Measurements from ENCODE around the gene CD2BP2. TPM values are rescaled to one million over a fixed set of nuclear protein-coding genes. Genes with fewer than 3 reads are reported as not detected.
"Not testable (repeated sequence)": the region's sequence is repeated elsewhere in the genome, so short reads cannot be mapped to it uniquely, and the experiment has no call there.

CD2BP2 gene
- total RNA-seq, 1 experiment from 2014 or later, result 53.6 TPM

DNA sequence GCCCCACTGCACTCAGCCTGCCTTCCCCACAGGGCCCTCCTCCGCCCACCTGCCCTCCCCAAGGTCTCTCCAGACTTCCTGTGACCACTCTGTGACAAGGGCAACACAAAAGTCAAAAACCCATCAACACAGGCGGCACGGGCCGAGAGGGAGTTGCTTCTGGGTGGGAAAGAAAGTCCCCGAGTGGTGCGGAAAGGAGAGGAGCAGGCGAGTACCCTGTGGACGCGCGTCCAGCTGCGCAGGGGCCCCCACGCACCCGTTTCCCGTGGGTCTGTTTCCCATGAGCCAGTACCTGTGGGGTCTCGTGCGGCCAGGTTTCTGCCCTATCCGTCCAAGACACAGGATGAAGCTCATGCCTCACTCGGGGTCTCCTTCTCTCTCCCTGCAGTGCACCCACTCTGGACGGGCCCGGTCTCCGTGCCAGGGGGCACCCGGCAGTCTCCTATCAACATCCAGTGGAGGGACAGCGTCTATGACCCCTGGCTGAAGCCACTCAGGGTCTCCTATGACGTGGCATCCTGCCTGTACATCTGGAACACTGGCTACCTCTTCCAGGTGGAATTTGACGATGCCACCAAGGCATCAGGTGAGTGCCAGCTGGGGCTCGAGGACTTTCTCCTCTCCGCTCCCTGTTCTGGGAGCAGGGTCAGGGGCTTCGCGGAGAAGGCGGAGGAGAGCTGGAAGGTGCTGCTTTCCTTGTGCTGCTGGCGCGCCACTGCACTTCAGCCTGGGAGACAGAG is 12.2 kb downstream of the CD2BP2 start:
- no peak for DNase-seq (ENCODE audit: low spot score)

DNA sequence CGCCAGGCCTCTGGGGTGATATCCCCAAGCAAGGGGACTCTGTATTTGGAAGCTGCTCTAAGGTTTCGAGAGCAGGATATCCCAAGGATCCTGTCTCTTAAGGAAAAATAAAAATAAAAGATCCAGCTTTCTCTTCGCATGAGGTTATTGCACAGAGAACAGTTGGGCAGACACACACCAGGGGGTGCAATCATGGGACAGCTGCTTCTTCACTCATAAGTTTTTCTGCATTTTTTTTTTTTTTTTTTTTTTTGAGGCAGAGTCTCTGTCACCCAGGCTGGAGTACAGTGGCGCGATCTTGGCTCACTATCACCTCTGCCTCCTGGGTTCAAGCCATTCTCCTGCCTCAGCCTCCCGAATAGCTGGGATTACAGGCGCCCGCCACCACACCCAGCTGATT is 13.1 kb downstream of the CD2BP2 start:
- not testable (repeated sequence) for DNase-seq (ENCODE audit: low spot score)

DNA sequence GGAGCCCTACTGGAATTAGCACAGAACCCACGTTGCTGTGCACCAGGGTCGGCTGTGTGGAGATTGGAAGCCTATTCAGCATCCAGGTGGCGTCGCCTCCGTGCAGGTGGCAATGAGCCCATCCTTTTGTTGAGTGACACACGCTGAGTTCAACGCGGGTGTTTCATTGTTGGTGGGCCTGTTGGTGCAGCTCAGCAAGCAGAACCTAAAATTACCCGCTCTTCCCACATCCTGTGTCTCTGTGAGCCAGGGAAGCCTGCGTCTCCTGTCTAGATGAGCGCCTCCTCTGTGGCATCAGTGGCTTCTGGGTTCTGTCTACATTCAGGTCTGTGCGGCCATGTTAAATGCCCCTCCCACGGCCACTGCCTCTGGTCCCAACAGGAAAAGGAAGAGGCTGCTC is 14.5 kb downstream of the CD2BP2 start:
- no peak for DNase-seq (ENCODE audit: low spot score)

DNA sequence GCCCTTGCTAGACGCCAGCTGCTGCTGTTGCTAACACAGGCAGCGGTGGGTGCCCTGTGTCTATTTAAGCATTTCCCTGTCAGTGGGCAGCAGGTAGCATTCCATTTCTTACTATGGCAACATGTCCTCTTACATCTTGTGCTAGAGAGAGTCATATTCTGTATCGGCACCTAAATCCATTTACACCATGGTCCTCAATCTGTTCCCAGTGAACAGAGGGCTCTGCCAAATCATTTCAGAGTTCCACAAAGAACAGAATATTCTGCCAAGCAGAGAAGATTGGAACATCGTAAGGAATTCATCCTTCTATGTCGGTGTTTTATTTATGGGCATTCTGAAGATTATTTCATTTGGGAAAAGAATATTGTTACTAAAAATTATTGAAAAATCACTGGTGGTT is 16.4 kb downstream of the CD2BP2 start:
- DNase-seq (ENCODE audit: low spot score), result not testable (repeated sequence)

DNA sequence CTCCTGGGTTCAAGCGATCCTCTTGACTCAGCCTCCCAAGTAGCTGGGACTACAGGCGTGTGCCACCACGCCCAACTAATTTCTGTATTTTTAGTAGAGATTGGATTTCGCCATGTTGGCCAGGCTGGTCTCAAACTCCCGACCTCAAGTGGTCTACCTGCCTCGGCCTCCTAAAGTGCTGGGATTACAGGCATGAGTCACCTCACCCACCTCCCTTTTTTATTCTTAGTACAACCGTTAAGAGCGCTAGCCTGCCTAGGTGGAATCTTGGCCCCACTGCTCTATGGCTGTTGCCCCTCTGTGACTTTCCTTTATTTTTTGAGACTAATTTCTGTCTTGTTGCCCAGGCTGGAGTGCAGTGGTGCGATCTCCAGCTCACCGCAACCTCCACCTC is 17.1 kb downstream of the CD2BP2 start:
- not testable (repeated sequence) for DNase-seq (ENCODE audit: low spot score)

DNA sequence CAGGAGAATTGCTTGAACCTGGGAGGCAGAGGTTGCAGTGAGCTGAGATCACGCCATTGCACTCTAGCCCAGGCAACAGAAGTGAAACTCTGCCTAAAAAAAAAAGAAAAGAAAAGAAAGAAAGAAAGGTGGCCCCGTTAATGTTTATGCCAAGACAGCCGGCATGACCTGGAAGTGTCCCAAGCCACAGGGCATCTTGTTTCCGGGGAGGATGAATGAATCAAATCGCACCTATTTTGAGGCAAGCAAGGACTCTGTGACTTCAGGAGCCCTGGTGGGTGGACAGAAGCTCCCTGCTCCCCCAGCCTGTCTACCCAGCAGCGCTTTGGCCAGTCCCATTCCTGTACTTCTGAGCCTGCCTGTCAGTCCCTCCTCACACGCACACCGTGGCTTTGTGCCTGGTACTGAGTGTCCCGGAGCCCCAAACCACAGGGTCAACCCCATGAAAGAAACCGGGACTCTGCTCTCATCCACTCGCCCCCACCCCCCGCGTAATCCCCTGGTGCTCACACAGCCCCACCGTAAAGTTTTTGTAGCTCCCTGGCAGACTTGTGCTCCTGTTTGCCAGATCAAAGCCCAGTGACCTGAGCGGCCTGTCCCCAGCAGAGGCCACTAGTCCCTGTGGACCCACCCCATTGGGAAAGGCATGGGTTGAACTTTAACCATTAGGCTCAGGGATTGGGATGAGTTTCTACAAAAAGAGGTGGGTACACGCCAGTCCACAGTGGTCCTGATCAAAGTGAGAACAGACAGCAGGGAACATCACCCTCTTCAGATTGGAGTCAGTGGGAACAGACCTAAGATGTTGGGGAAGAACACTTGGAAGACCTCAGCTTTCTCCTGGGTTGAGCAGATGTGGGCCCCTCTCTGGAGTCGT is 19.3 kb downstream of the CD2BP2 start:
- DNase-seq (ENCODE audit: low spot score), result peak; percentile 50

DNA sequence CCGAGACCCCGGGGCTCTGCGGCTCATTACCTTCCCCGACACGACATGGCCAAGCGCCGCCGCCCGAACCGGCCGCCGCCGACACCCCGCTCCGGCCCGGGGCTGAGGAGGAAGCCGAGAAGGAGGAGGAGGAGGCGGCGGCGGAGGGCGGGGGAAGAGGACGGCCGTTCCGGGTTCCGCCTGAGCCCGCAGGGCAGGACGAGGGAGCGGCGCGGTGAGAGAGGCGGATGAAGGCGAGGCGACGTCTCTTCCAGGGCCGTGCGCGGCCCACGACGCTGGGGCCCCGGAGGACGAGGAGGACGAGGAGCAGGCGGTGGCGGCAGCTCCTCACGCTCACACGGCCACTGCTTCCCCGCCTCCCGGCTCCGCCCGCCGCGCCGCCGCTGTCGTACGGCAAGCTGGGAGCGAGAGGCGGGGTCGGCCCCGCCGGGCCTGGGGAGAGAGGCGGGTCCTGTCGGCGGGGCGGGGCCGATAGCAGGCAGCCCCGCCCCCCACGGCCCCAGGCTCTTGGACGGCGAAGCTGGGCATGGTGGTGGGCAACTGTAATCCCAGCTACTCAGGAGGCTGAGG is 20.0 kb downstream of the CD2BP2 start:
- not testable (repeated sequence) for DNase-seq (ENCODE audit: low spot score)

DNA sequence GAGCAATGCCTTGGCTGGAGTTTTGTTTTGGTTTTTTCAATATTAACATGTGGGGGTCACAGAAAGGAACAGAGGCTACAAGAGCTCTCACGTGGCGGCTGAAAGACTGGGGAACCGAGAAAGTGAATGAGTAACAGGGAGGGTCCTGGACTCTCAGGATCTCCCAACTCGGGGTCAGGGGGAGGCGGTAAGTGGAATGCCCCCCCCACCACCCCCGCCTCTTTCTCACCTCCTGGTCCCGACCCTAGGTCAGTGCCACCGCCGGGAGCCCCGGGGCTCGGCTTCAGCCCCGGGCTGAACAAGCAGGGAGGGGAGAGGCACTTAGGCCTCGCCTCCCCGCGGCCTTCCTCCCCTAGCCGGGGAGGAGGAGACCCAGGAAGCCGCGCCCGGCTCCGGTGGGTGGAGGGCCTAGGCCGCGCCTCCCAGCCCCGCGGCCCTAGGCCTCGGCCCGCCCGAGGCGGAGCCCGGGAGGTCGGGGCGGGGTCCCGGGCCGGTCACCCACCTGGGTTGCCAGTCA is 20.6 kb downstream of the CD2BP2 start:
- DNase-seq (ENCODE audit: low spot score), result not testable (repeated sequence)

DNA sequence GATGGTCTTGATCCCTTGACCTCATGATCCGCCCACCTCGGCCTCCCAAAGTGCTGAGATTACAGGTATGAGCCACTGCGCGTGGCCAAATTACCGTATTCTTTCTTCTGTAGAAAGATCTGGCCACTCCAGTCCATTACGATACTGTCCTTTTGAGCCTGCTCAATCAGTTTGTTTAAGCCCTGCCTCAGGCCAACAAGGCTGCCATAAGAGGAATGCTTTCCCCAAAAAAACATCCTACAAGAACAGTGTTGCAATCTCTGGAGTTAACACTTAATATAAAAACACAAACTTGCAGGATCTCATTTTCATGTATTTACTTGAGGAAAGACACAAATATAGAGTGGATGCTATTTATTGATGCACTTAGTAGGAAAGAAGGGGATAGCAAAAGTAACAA is 30.9 kb downstream of the CD2BP2 start:
- DNase-seq (ENCODE audit: low spot score), result not testable (repeated sequence)

DNA sequence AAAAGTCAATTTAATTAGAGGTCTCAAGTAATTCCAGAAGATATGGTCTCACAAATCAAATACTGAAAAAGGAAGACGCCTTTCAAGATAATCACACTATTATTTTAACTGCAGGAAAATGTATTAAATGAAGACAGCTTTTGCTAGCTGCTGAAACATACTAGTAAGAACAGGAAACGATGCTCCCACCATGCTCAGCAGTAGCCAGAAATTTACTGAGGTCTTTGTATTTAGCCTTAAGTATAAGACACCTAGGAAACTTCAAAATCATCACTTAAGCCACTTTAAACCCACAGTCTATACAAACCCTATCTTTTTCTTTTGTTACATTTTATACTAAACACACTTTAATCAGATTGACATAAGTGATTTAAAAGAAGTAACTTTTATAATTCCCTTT is 36.5 kb downstream of the CD2BP2 start:
- not testable (repeated sequence) for DNase-seq (ENCODE audit: low spot score)

DNA sequence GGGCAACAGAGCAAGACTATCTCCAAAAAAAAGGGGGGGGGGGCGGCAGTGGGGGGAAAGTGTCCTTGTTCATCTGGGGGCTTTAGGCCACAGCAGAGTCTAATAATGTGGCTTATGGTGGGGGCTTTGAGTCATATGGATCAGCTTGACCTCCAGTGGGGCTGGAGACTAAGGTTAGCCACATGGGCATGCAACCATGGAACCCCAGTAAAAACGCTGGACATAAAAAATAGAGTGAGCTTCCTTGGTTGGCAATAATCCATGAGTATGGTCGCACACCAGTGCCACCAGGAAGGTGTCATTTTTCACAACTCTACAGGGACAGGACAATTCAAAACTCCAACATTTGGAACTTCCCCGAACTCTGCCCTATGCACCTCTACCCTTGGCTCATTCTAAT is 44.2 kb downstream of the CD2BP2 start:
- DNase-seq (ENCODE audit: low spot score), result not testable (repeated sequence)

DNA sequence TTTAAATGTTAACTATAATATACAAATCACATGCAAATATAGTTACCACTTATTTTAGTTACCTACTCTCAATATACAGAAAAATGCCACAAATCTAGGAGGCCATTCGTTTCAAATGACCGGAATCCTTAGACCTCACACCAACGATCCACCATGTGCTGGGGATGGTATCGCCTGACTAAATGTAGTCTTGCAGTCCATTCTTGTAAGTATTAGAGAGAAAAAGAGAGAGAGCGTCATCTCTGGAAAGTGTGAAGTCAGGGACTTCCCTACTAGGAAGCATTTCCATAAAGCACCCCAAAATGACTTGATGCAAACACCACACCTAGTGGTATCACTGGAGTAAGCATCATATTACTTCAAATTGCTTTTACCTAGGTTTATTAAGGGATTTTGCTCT is 45.9 kb downstream of the CD2BP2 start:
- not testable (repeated sequence) for DNase-seq (ENCODE audit: low spot score)

Other genes with a start within 250 kb of the CD2BP2 start
- gene GDPD3, start 241.8 kb downstream of the CD2BP2 start, total RNA-seq (2014; rRNA removed; shearing (Covaris generic)), result not detected in 2 replicates
- 18.3 and 26.6 TPM in 2 replicates for gene MAPK3, start 232.1 kb downstream of the CD2BP2 start, total RNA-seq (2014; rRNA removed; shearing (Covaris generic))
- gene CORO1A, start 171.7 kb downstream of the CD2BP2 start, total RNA-seq (2014; rRNA removed; shearing (Covaris generic)), result 7.3 and 7.9 TPM in 2 replicates
- 177 and 278 TPM in 2 replicates for gene BOLA2B, start 161.6 kb downstream of the CD2BP2 start, total RNA-seq (2014; rRNA removed; shearing (Covaris generic))
- gene SLX1A, start 161.4 kb downstream of the CD2BP2 start, total RNA-seq (2014; rRNA removed; shearing (Covaris generic)), result 24.7 and 61.0 TPM in 2 replicates
- 2.3 and 4.0 TPM in 2 replicates for gene SULT1A3, start 156.1 kb downstream of the CD2BP2 start, total RNA-seq (2014; rRNA removed; shearing (Covaris generic))
- 0.43 and 0.46 TPM in 2 replicates for gene NPIPB13, start 106.8 kb downstream of the CD2BP2 start, total RNA-seq (2014; rRNA removed; shearing (Covaris generic))
- 10.4 and 15.9 TPM in 2 replicates for gene TBC1D10B, start 15.2 kb upstream of the CD2BP2 start, total RNA-seq (2014; rRNA removed; shearing (Covaris generic))
- not detected in 2 replicates for gene MYL11, start 19.5 kb upstream of the CD2BP2 start, total RNA-seq (2014; rRNA removed; shearing (Covaris generic))
- not detected in 2 replicates for gene SEPTIN1, start 27.3 kb upstream of the CD2BP2 start, total RNA-seq (2014; rRNA removed; shearing (Covaris generic))
- 4.1 and 7.4 TPM in 2 replicates for gene ZNF48, start 40.1 kb upstream of the CD2BP2 start, total RNA-seq (2014; rRNA removed; shearing (Covaris generic))
- gene ZNF771, start 52.3 kb upstream of the CD2BP2 start, total RNA-seq (2014; rRNA removed; shearing (Covaris generic)), result 12.0 and 24.3 TPM in 2 replicates
- 11.0 and 28.9 TPM in 2 replicates for gene DCTPP1, start 74.7 kb upstream of the CD2BP2 start, total RNA-seq (2014; rRNA removed; shearing (Covaris generic))
- 7.3 and 8.9 TPM in 2 replicates for gene SEPHS2, start 90.6 kb upstream of the CD2BP2 start, total RNA-seq (2014; rRNA removed; shearing (Covaris generic))
- not detected in 2 replicates for gene ITGAL, start 117.4 kb upstream of the CD2BP2 start, total RNA-seq (2014; rRNA removed; shearing (Covaris generic))
- 22.7 and 29.2 TPM in 2 replicates for gene ZNF768, start 171.3 kb upstream of the CD2BP2 start, total RNA-seq (2014; rRNA removed; shearing (Covaris generic))
- gene ZNF747, start 179.6 kb upstream of the CD2BP2 start, total RNA-seq (2014; rRNA removed; shearing (Covaris generic)), result 1.5 and 2.6 TPM in 2 replicates
- gene ZNF764, start 203.1 kb upstream of the CD2BP2 start, total RNA-seq (2014; rRNA removed; shearing (Covaris generic)), result 3.2 and 5.2 TPM in 2 replicates
- gene ZNF688, start 216.4 kb upstream of the CD2BP2 start, total RNA-seq (2014; rRNA removed; shearing (Covaris generic)), result 3.1 and 6.0 TPM in 2 replicates
- gene ZNF785, start 230.4 kb upstream of the CD2BP2 start, total RNA-seq (2014; rRNA removed; shearing (Covaris generic)), result 1.3 and 3.1 TPM in 2 replicates

Measured in H4 (cell line).